Esophagus (tissue), 2 donors: ENCODE measurements around the gene VAV1. TPM values are rescaled to one million over a fixed set of nuclear protein-coding genes. Genes with fewer than 3 reads are reported as not detected.
"Not testable (repeated sequence)": the region's sequence is repeated elsewhere in the genome, so short reads cannot be mapped to it uniquely, and the experiment has no call there.

Experiments used
- H3K27ac ChIP-seq, 2 donors: one replicate each; pipeline ENCODE4 v1.5.1; 2013; ENCODE audit warnings: low read depth in 2 of 2, mild to moderate bottlenecking in 2 of 2, inconsistent platforms in 1 of 2, low read length in 1 of 2, moderate library complexity in 1 of 2
- H3K27me3 ChIP-seq, 2 donors: one replicate each; pipeline ENCODE4 v1.6.1; 2013; ENCODE audit warnings: low read length in 2 of 2, control low read depth in 1 of 2, mild to moderate bottlenecking in 1 of 2; ENCODE audit not compliant: insufficient read depth in 2 of 2, control insufficient read depth in 1 of 2
- H3K36me3 ChIP-seq, 2 donors: one replicate each; pipeline ENCODE4 v1.6.1; 2013; ENCODE audit warnings: low read length in 1 of 2; ENCODE audit not compliant: control insufficient read depth in 2 of 2, insufficient read depth in 2 of 2
- H3K4me1 ChIP-seq, 2 donors: one replicate each; pipeline ENCODE4 v1.6.1; 2013; ENCODE audit warnings: low read length in 1 of 2; ENCODE audit not compliant: control insufficient read depth in 2 of 2, insufficient read depth in 2 of 2
- H3K4me3 ChIP-seq, 2 donors: one replicate each; pipeline ENCODE4 v1.5.1; 2013; ENCODE audit warnings: low read length in 2 of 2, mild to moderate bottlenecking in 2 of 2, low read depth in 1 of 2, moderate library complexity in 1 of 2
- H3K9me3 ChIP-seq, 2 donors: one replicate each; pipeline ENCODE4 v1.6.1; 2013; ENCODE audit warnings: mild to moderate bottlenecking in 2 of 2, low read depth in 1 of 2, low read length in 1 of 2, moderate library complexity in 1 of 2; ENCODE audit not compliant: control insufficient read depth in 2 of 2, insufficient read depth in 1 of 2
- WGBS, 2 donors: extraction: QIAGEN DNeasy Blood & Tissue Kit; methylation state at CpG; one replicate each; pipeline ENCODE4 v1.1.7; 2013; 5-methylcytosine and 5-hydroxymethylcytosine counted together
- polyA plus RNA-seq, 2 donors: library from polyadenylated mRNA; stranded (reverse); fragments of 200-250 nt; gene quantifications; one replicate each; pipeline ENCODE4 v1.2.3, GENCODE V29; 2013
- donor health status: healthy with polysubstance abuse.
- donor health status: Bipolar disorder and iron deficiency.

Gene VAV1
- polyA plus RNA-seq, 2 donors: 1.3 to 8.4 TPM

- Histone ChIP-seq H3K4me3 (no peak overlapping the region), H3K36me3 (peaks cover 3 to 29% of the 10 kb centered on the region in 2 donors), H3K27ac (peak overlapping the region in 1 of 2 donors; percentile 48), H3K27me3 (no peaks in the 10 kb centered on the region), H3K9me3 (no peaks in the 10 kb centered on the region), H3K4me1 (peaks cover 0 to 6% of the 10 kb centered on the region in 2 donors)
- 95 to 96% methylated on average over 22 of the region's 22 CpGs for WGBS, 2 donors
These were observed 18.4 kb upstream of the VAV1 start for GRCh38 chr19:6754136-6754535.

- H3K36me3 ChIP-seq: peaks cover 3 to 28% of the 10 kb centered on the region in 2 donors
- 90 to 94% methylated on average over 22 to 23 of the region's 23 CpGs for WGBS, 2 donors
- peaks cover 0 to 6% of the 10 kb centered on the region in 2 donors for H3K4me1 ChIP-seq
- no peak overlapping the region for H3K4me3 ChIP-seq
- H3K9me3 ChIP-seq: no peaks in the 10 kb centered on the region
- no peak overlapping the region for H3K27ac ChIP-seq
- H3K27me3 ChIP-seq: no peaks in the 10 kb centered on the region
These were observed 17.6 kb upstream of the VAV1 start for GRCh38 chr19:6754653-6755463.

- H3K9me3 ChIP-seq: no peaks in the 10 kb centered on the region
- peaks cover 0 to 10% of the 10 kb centered on the region in 2 donors for H3K36me3 ChIP-seq
- no peak overlapping the region for H3K27ac ChIP-seq
- no peaks in the 10 kb centered on the region for H3K27me3 ChIP-seq
- H3K4me3 ChIP-seq: no peak overlapping the region
- no peaks in the 10 kb centered on the region for H3K4me1 ChIP-seq
- 96 to 97% methylated on average over 17 of the region's 17 CpGs for WGBS, 2 donors
These were observed 11.9 kb upstream of the VAV1 start for GRCh38 chr19:6760606-6761005.

DNA sequence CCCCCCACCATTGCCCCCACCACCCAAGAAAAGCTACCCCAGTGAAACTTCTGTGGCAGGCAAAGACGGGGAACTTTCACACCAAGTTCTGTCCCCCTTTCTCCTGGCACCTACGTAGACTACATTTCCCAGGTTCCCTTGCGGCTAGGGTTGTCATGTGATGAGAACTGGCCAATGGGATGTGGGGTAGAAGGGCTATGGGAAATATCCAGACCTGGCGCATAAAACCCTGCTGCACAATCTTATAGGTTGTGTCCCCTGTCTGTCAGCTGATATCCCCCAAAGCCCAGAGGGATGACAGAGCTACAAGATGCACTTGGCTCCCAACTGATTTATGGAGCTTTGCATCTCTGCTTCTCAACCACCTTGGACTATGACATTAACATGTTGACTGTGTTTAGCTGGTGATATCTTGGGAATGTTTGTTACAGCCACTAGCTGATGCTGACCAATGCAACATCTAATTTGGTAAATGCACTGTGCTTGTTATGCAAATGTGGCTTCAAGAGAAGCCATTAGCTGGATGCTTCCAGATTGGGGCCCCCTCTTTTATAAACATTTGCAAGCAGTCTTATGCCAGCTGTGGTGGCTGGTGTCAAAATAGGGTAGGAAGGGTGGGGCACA lies 11.3 kb upstream of the VAV1 start:
- Histone ChIP-seq H3K4me3 (no peak overlapping the region), H3K9me3 (no peaks in the 10 kb centered on the region), H3K27ac (no peak overlapping the region), H3K27me3 (no peaks in the 10 kb centered on the region), H3K36me3 (peaks cover 0 to 10% of the 10 kb centered on the region in 2 donors), H3K4me1 (no peaks in the 10 kb centered on the region)
- 80 to 92% methylated on average over 4 of the region's 4 CpGs for WGBS, 2 donors

- H3K27ac ChIP-seq, H3K4me1 ChIP-seq, H3K4me3 ChIP-seq, H3K9me3 ChIP-seq, H3K27me3 ChIP-seq: not testable (repeated sequence)
- peaks cover 0 to 10% of the 10 kb centered on the region in 2 donors for H3K36me3 ChIP-seq
- WGBS, 2 donors: 66 to 71% methylated on average over 8 of the region's 8 CpGs
These were observed 10.2 kb upstream of the VAV1 start for GRCh38 chr19:6762253-6762797.

GRCh38 chr19:6765738-6766356 lies 6.7 kb upstream of the VAV1 start:
- Histone ChIP-seq H3K27ac (peak overlapping the region; percentile 91 to 98), H3K4me3 (peak overlapping the region; percentile 60 to 64)

GRCh38 chr19:6766357-6767080 lies 6.0 kb upstream of the VAV1 start:
- H3K36me3 ChIP-seq: peaks cover 0 to 2% of the 10 kb centered on the region in 2 donors
- peaks cover 3% of the 10 kb centered on the region in 2 donors for H3K4me1 ChIP-seq
- WGBS, 2 donors: 18 to 20% methylated on average over 16 of the region's 16 CpGs
- H3K27ac ChIP-seq: peak overlapping the region; percentile 91 to 98
- H3K4me3 ChIP-seq: peak overlapping the region; percentile 60 to 64
- H3K9me3 ChIP-seq: no peaks in the 10 kb centered on the region
- H3K27me3 ChIP-seq: no peaks in the 10 kb centered on the region

More at GRCh38 chr19:6765738-6766356, 6.7 kb upstream of the VAV1 start:
- H3K27me3 ChIP-seq: no peaks in the 10 kb centered on the region
- no peaks in the 10 kb centered on the region for H3K9me3 ChIP-seq
- peaks cover 3% of the 10 kb centered on the region in 2 donors for H3K4me1 ChIP-seq
- WGBS, 2 donors: 21 to 23% methylated on average over 8 of the region's 8 CpGs
- peaks cover 0 to 2% of the 10 kb centered on the region in 2 donors for H3K36me3 ChIP-seq

GRCh38 chr19:6767081-6767356 lies 5.5 kb upstream of the VAV1 start:
- 2% methylated on average over 15 of the region's 15 CpGs for WGBS, 2 donors
- Histone ChIP-seq H3K36me3 (peaks cover 0 to 2% of the 10 kb centered on the region in 2 donors), H3K27ac (peak overlapping the region; percentile 91 to 98), H3K27me3 (no peaks in the 10 kb centered on the region), H3K9me3 (no peaks in the 10 kb centered on the region), H3K4me3 (peak overlapping the region; percentile 60 to 64), H3K4me1 (peaks cover 3% of the 10 kb centered on the region in 2 donors)
